Ovary (tissue), 3 donors: Measurements from ENCODE around the gene PCTP.

Experiments
- CTCF ChIP-seq, 3 donors: fragments of 450-650 bp in 2 of 3; fragments of 200-600 bp in 1 of 3; IDR thresholded peaks; one replicate each; pipeline versions ENCODE4 v1.5.1 to v1.8.0; 2016 to 2022; ENCODE audit warnings: antibody characterized with exemption in 3 of 3, mild to moderate bottlenecking in 1 of 3
- EP300 ChIP-seq: sonication (generic); formaldehyde crosslinking; IDR thresholded peaks from one replicate; pipeline ENCODE4 v1.6.1; 2017; ENCODE audit warnings: antibody characterized with exemption
- POLR2A ChIP-seq: fragments of 450-650 bp; IDR thresholded peaks from one replicate; pipeline ENCODE4 v1.6.1; 2017; ENCODE audit warnings: antibody characterized with exemption, mild to moderate bottlenecking, moderate library complexity
- donor health status: DM: no; HTN: no; CAD: no.

- TF ChIP-seq CTCF (IDR thresholded peaks at IDR 0.05) (no peak), POLR2A (no peak), EP300 (no peak)
Observed at GRCh38 chr17:55822028-55822427, 71.2 kb downstream of the PCTP start.
